ENCODE measurements around the gene CXCL12. TPM values are rescaled to one million over a fixed set of nuclear protein-coding genes. Genes with fewer than 3 reads are reported as not detected.

CXCL12 gene
- total and polyA plus RNA-seq, 2 of the 13 experiments (the other 11 are each of a cell fraction or from before 2014, with no cell fraction given): not detected

DNA sequence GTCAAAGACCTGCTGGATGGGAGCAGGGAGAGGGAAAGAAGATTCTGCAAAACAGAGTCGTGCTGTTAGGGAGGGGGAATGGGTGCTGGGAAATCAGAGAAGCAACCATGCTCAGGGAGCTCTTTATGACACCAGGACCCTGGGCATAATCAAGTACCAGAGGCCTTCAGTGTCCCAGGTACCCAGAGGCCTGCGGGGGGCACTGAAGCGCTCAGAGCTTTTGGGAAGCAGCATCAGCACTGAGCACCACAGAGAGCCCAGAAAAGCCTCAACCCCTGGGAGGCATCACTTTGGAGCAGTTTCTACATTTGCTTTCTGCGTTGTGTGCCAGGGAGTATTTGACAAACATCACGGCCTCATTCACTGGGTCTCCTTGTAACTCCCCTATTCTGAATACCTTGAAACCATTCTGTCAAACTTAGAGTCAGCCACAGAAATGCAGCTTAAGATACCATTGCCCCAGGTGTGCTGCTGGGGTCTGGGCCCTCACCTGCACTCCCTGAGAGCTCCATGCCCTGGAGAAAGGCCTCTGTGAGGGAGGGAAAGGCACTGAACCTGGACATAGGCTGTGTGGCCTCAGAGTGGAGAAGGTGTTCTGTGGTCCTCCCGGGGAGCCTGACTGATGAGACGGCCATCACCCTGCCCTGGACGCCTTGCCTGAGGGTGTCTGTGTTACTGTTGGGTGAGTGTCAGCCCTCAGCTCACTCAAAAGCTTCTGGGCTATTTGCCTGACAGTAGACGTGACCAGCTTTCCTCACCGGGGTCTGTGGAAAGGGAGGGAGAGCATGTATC lies 37.1 kb downstream of the CXCL12 start (continued):
- TF ChIP-seq, protein P1, sequence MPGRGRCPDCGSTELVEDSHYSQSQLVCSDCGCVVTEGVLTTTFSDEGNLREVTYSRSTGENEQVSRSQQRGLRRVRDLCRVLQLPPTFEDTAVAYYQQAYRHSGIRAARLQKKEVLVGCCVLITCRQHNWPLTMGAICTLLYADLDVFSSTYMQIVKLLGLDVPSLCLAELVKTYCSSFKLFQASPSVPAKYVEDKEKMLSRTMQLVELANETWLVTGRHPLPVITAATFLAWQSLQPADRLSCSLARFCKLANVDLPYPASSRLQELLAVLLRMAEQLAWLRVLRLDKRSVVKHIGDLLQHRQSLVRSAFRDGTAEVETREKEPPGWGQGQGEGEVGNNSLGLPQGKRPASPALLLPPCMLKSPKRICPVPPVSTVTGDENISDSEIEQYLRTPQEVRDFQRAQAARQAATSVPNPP (CRISPR knock-in tag; IDR thresholded peaks at IDR 0.05): no peak
- TF ChIP-seq ZNF264 (CRISPR knock-in tag; IDR thresholded peaks at IDR 0.05): no peak
- TF ChIP-seq ZNF460 (CRISPR knock-in tag; IDR thresholded peaks at IDR 0.05; ENCODE audit: borderline replicate concordance): no peak
- no peak for TF ChIP-seq NBN (conservative IDR thresholded peaks at IDR 0.05)
- TF ChIP-seq CBX1 (IDR thresholded peaks at IDR 0.05; ENCODE audit: low read depth): no peak
- no peak for TF ChIP-seq HNRNPL (IDR thresholded peaks at IDR 0.05; ENCODE audit: low read depth, low read length)
- TF ChIP-seq NR3C1 (CRISPR knock-in tag; IDR thresholded peaks at IDR 0.05): no peak
- no peak for TF ChIP-seq NKX3-1 (CRISPR knock-in tag; IDR thresholded peaks at IDR 0.05)
- TF ChIP-seq ARID2 (CRISPR knock-in tag; IDR thresholded peaks at IDR 0.05; ENCODE audit: borderline replicate concordance): no peak
- TF ChIP-seq ZNF816 (CRISPR knock-in tag; IDR thresholded peaks at IDR 0.05; ENCODE audit: borderline replicate concordance): no peak
- TF ChIP-seq ZNF180 (CRISPR knock-in tag; IDR thresholded peaks at IDR 0.05; ENCODE audit: borderline replicate concordance, low read depth): no peak
- TF ChIP-seq RAD21 (CRISPR knock-in tag; IDR thresholded peaks at IDR 0.05): no peak
- TF ChIP-seq CAMTA2 (CRISPR knock-in tag; IDR thresholded peaks at IDR 0.05; ENCODE audit: borderline replicate concordance): no peak

DNA sequence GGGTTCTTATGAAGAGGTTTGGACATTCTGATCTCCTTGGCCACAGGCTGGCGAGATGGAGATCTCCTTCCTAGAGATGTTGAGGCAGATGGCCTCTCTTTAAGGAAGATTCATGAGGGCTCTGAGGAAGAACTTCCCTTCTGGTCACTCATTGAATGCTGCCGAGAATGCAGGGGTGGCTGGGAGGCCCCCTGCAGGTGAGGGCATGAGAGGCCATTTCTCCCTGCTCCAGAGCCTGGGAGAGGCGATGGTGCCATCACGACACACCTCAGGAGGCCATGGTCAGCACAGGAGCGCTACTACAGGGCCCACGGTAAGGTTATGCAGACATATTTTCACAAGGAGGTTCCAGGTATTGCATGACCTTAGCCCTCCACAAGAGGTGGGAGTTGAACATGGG lies 40.2 kb downstream of the CXCL12 start:
- H4K20me1 ChIP-seq (ENCODE audit: insufficient read depth, low read length): no peaks in the 10 kb centered on the region
- in situ Hi-C loops (cut with HindIII; ENCODE audit: extremely low pct_ligation_motif_present, low pct_unique_long_range_greater_than_20kb): no loop called here
- intact Hi-C loops (cut with micrococcal nuclease; ENCODE audit: unreplicated experiment): no loop called here
- no peaks in the 10 kb centered on the region for H3K36me3 ChIP-seq (replicated peaks in 1 of 2; ENCODE audit: control insufficient read depth in 1 of 2, insufficient read depth in 2 of 2, low read length in 2 of 2)
- 27% methylated on average over 5 of the region's 6 CpGs for WGBS (ENCODE audit: low lambda C conversion rate)
- no peak for FAIRE-seq
- POLR2A ChIA-PET: no interaction called here
- H3K27me3 ChIP-seq (ENCODE audit: control insufficient read depth in 1 of 2, insufficient read depth in 2 of 2, low read length in 2 of 2): peaks cover 0 to 15% of the 10 kb centered on the region in 2 experiments; a peak in 2 of 5 replicates
- DNase-seq (ENCODE audit: low spot score): no peak
- H3K9ac ChIP-seq (ENCODE audit: insufficient read depth, low read depth, low read length): no peak overlapping the region
- no peaks in the 10 kb centered on the region for H3K4me1 ChIP-seq (ENCODE audit: insufficient read depth, low read length)
- H3K9me3 ChIP-seq (ENCODE audit: low read length): no peaks in the 10 kb centered on the region
- ATAC-seq: no peak
- H3K27ac ChIP-seq (ENCODE audit: extremely low read length, insufficient read depth, low read length): no peak overlapping the region
- CTCF ChIA-PET (ENCODE audit: low intra/inter-chr PET ratio, low total read pairs): no interaction called here
- no peak overlapping the region for H3K4me2 ChIP-seq (ENCODE audit: low read depth, low read length)
- no TSS peak for BruUV-seq (replicated peaks)
- no peak overlapping the region for H2AFZ ChIP-seq (ENCODE audit: low read length)
- H3K4me3 ChIP-seq (replicated peaks in 1 of 3; ENCODE audit: insufficient read depth in 1 of 3, low read depth in 2 of 3, low read length in 3 of 3): no peak overlapping the region
- H3K79me2 ChIP-seq (ENCODE audit: insufficient read depth, low read length): no peaks in the 10 kb centered on the region
- TF ChIP-seq, protein P2, sequence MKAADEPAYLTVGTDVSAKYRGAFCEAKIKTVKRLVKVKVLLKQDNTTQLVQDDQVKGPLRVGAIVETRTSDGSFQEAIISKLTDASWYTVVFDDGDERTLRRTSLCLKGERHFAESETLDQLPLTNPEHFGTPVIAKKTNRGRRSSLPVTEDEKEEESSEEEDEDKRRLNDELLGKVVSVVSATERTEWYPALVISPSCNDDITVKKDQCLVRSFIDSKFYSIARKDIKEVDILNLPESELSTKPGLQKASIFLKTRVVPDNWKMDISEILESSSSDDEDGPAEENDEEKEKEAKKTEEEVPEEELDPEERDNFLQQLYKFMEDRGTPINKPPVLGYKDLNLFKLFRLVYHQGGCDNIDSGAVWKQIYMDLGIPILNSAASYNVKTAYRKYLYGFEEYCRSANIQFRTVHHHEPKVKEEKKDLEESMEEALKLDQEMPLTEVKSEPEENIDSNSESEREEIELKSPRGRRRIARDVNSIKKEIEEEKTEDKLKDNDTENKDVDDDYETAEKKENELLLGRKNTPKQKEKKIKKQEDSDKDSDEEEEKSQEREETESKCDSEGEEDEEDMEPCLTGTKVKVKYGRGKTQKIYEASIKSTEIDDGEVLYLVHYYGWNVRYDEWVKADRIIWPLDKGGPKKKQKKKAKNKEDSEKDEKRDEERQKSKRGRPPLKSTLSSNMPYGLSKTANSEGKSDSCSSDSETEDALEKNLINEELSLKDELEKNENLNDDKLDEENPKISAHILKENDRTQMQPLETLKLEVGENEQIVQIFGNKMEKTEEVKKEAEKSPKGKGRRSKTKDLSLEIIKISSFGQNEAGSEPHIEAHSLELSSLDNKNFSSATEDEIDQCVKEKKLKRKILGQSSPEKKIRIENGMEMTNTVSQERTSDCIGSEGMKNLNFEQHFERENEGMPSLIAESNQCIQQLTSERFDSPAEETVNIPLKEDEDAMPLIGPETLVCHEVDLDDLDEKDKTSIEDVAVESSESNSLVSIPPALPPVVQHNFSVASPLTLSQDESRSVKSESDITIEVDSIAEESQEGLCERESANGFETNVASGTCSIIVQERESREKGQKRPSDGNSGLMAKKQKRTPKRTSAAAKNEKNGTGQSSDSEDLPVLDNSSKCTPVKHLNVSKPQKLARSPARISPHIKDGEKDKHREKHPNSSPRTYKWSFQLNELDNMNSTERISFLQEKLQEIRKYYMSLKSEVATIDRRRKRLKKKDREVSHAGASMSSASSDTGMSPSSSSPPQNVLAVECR (CRISPR knock-in tag; IDR thresholded peaks at IDR 0.05; ENCODE audit: borderline replicate concordance): no peak
- TF ChIP-seq ZNF766 (CRISPR knock-in tag; IDR thresholded peaks at IDR 0.05; ENCODE audit: borderline replicate concordance): no peak
- no peak for TF ChIP-seq ZNF709 (CRISPR knock-in tag; IDR thresholded peaks at IDR 0.05)
- TF ChIP-seq, protein P3, sequence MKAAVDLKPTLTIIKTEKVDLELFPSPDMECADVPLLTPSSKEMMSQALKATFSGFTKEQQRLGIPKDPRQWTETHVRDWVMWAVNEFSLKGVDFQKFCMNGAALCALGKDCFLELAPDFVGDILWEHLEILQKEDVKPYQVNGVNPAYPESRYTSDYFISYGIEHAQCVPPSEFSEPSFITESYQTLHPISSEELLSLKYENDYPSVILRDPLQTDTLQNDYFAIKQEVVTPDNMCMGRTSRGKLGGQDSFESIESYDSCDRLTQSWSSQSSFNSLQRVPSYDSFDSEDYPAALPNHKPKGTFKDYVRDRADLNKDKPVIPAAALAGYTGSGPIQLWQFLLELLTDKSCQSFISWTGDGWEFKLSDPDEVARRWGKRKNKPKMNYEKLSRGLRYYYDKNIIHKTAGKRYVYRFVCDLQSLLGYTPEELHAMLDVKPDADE (CRISPR knock-in tag; IDR thresholded peaks at IDR 0.05): no peak
- TF ChIP-seq ZFP41 (CRISPR knock-in tag; IDR thresholded peaks at IDR 0.05; ENCODE audit: borderline replicate concordance): no peak
- no peak for TF ChIP-seq U2AF2 (IDR thresholded peaks at IDR 0.05; ENCODE audit: low read depth, low read length)

All from HepG2 (cell line).